Large intestine (tissue), 3 donors: Measurements from ENCODE around the gene ADIPOQ. TPM values are rescaled to one million over a fixed set of nuclear protein-coding genes. Genes with fewer than 3 reads are reported as not detected.
"Not testable (repeated sequence)": the region's sequence is repeated elsewhere in the genome, so short reads cannot be mapped to it uniquely, and the experiment has no call there.

Source experiments
- DNase-seq, 2 donors: peaks; one replicate each; pipeline versions ENCODE4 v3.0.0 to v3.0.0-alpha.2; 2013
- H3K27ac ChIP-seq: one replicate; pipeline ENCODE4 v1.5.1; 2013; ENCODE audit warnings: low read length
- H3K27me3 ChIP-seq: 2 replicates; pipeline ENCODE4 v1.6.1; 2013; ENCODE audit warnings: low read length; ENCODE audit not compliant: control insufficient read depth, insufficient read depth
- H3K36me3 ChIP-seq: 2 replicates; pipeline ENCODE4 v1.6.1; 2013; ENCODE audit warnings: low read length; ENCODE audit not compliant: control insufficient read depth, insufficient read depth
- H3K4me1 ChIP-seq: one replicate; pipeline ENCODE4 v1.6.1; 2013; ENCODE audit warnings: low read length; ENCODE audit not compliant: control insufficient read depth, insufficient read depth
- H3K4me3 ChIP-seq: one replicate; pipeline ENCODE4 v1.5.1; 2013; ENCODE audit warnings: low read length
- H3K9me3 ChIP-seq: one replicate; pipeline ENCODE4 v1.6.1; 2013; ENCODE audit warnings: mild to moderate bottlenecking, low read depth, low read length, moderate library complexity; ENCODE audit not compliant: control insufficient read depth
- WGBS: methylation state at CpG from one replicate; pipeline ENCODE4 v1.1.5; 2013; ENCODE audit warnings: low lambda C conversion rate; ENCODE audit not compliant: insufficient coverage; 5-methylcytosine and 5-hydroxymethylcytosine counted together
- polyA plus RNA-seq: library from polyadenylated mRNA; unstranded; fragments of 120-200 nt; gene quantifications from one replicate; pipeline ENCODE4 v1.2.1, GENCODE V29; 2013

The ADIPOQ gene
- polyA plus RNA-seq, 1 donor: not detected

GRCh38 chr3:186847437-186847836 is 4.9 kb downstream of the ADIPOQ start:
- WGBS: 40% methylated on average over 1 of the region's 2 CpGs
- Histone ChIP-seq H3K4me1 (peaks cover 6% of the 10 kb centered on the region), H3K4me3 (no peak overlapping the region), H3K27ac (no peak overlapping the region), H3K27me3 (peaks cover 2% of the 10 kb centered on the region), H3K36me3 (no peaks in the 10 kb centered on the region), H3K9me3 (no peaks in the 10 kb centered on the region)
- no peak for DNase-seq

DNA sequence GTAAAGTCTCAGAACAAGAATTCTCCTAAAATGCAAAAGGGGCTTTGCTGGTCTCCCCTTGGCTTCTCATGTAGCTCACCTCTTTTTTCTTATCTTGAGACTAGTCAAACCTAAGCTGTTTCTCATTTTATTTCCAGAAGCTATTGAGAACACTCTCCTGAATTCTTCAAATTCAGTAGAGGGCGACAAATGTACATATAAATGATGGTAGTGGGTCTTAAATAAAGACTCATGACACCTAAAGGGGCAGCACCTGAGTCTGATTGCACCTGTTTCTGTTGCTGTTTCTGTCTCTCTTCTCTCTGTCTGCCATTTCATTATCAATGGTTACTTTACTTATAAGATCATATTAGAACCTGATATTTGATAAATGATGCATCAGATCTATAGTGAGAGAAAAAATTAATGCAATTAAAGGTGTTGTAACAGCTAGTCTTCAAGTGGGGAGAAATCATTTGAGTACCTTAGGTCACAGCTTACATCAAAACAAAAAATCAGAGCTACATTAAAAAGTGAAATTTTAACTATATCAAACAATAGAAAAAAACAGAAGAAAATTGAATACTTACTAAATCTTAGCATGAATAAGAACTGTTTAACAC is 7.0 kb downstream of the ADIPOQ start:
- Histone ChIP-seq H3K4me3 (no peak overlapping the region), H3K9me3 (no peaks in the 10 kb centered on the region), H3K4me1 (peaks cover 6% of the 10 kb centered on the region), H3K27me3 (peaks cover 2% of the 10 kb centered on the region), H3K27ac (no peak overlapping the region), H3K36me3 (no peaks in the 10 kb centered on the region)
- WGBS: no CpG with 5 or more reads among the region's 1 CpG
- DNase-seq: peak in 1 of 2 donors; percentile 60

DNA sequence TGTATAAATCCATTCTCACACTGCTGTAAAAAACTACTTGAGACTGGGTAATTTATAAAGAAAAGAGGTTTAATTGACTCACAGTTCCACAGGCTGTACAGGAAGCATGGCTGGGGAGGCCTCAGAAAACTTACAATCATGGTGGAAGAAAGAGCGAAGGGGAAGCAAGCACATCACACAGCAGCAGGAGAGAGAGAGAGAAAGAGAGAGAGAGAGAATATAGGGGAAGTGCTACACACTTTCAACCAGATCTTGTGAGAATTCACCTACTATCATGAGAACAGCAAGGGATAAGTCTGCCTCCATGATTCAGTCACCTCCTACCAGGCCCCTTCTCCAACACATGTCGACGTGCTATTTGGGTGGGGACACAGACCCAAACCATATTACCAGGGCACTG is 9.3 kb downstream of the ADIPOQ start:
- WGBS: no CpG with 5 or more reads among the region's 3 CpGs
- not testable (repeated sequence) for H3K4me3 ChIP-seq, H3K27ac ChIP-seq, H3K4me1 ChIP-seq, H3K27me3 ChIP-seq, H3K36me3 ChIP-seq, H3K9me3 ChIP-seq, DNase-seq

GRCh38 chr3:186852994-186853393 is 10.5 kb downstream of the ADIPOQ start:
- no peak overlapping the region for H3K27ac ChIP-seq
- H3K4me3 ChIP-seq: no peak overlapping the region
- H3K36me3 ChIP-seq: no peaks in the 10 kb centered on the region
- no peaks in the 10 kb centered on the region for H3K27me3 ChIP-seq
- no peak for DNase-seq
- no peaks in the 10 kb centered on the region for H3K9me3 ChIP-seq
- H3K4me1 ChIP-seq: peaks cover 6% of the 10 kb centered on the region
- WGBS: no CpG with 5 or more reads among the region's 6 CpGs

DNA sequence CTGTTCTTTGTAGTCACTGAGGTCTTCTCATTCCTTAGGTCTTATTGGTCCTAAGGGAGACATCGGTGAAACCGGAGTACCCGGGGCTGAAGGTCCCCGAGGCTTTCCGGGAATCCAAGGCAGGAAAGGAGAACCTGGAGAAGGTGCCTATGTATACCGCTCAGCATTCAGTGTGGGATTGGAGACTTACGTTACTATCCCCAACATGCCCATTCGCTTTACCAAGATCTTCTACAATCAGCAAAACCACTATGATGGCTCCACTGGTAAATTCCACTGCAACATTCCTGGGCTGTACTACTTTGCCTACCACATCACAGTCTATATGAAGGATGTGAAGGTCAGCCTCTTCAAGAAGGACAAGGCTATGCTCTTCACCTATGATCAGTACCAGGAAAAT is 11.6 kb downstream of the ADIPOQ start:
- Histone ChIP-seq H3K4me1 (peaks cover 1% of the 10 kb centered on the region), H3K4me3 (no peak overlapping the region), H3K36me3 (no peaks in the 10 kb centered on the region), H3K27me3 (no peaks in the 10 kb centered on the region), H3K27ac (no peak overlapping the region), H3K9me3 (no peaks in the 10 kb centered on the region)
- WGBS: no CpG with 5 or more reads among the region's 8 CpGs
- DNase-seq: no peak

DNA sequence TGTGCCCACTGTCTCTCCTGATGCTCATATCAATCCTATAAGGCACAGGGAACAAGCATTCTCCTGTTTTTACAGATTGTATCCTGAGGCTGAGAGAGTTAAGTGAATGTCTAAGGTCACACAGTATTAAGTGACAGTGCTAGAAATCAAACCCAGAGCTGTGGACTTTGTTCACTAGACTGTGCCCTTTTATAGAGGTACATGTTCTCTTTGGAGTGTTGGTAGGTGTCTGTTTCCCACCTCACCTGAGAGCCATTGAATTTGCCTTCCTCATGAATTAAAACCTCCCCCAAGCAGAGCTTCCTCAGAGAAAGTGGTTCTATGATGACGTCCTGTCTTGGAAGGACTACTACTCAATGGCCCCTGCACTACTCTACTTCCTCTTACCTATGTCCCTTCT is 12.4 kb downstream of the ADIPOQ start:
- DNase-seq: no peak
- WGBS: no CpG with 5 or more reads among the region's 1 CpG
- H3K4me3 ChIP-seq: no peak overlapping the region

DNA sequence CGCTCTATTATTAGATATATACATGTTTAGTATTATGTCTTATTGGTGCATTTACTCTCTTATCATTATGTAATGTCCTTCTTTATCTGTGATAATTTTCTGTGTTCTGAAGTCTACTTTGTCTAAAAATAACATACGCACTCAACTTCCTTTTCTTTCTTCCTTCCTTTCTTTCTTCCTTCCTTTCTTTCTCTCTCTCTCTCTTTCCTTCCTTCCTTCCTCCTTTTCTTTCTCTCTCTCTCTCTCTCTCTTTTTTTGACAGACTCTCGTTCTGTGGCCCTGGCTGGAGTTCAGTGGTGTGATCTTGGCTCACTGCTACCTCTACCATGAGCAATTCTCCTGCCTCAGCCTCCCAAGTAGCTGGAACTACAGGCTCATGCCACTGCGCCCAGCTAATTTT is 15.2 kb downstream of the ADIPOQ start:
- no peak overlapping the region for H3K4me3 ChIP-seq
- 61% methylated on average over 3 of the region's 4 CpGs for WGBS

More for the DNA sequence above, 12.4 kb downstream of the ADIPOQ start:
- Histone ChIP-seq H3K27me3 (no peaks in the 10 kb centered on the region), H3K9me3 (peaks cover 4% of the 10 kb centered on the region), H3K27ac (no peak overlapping the region), H3K36me3 (no peaks in the 10 kb centered on the region), H3K4me1 (no peaks in the 10 kb centered on the region)

GRCh38 chr3:186865215-186865853 is 22.8 kb downstream of the ADIPOQ start:
- not testable (repeated sequence) for H3K27ac ChIP-seq, H3K36me3 ChIP-seq, H3K4me1 ChIP-seq, H3K4me3 ChIP-seq, DNase-seq, H3K27me3 ChIP-seq, H3K9me3 ChIP-seq
- WGBS: no CpG with 5 or more reads among the region's 13 CpGs

More for the DNA sequence above, 15.2 kb downstream of the ADIPOQ start:
- peaks cover 4% of the 10 kb centered on the region for H3K9me3 ChIP-seq
- H3K27me3 ChIP-seq: no peaks in the 10 kb centered on the region
- no peak for DNase-seq
- no peak overlapping the region for H3K27ac ChIP-seq
- H3K36me3 ChIP-seq: no peaks in the 10 kb centered on the region
- H3K4me1 ChIP-seq: no peaks in the 10 kb centered on the region

GRCh38 chr3:186866095-186866494 is 23.6 kb downstream of the ADIPOQ start:
- H3K9me3 ChIP-seq, H3K4me1 ChIP-seq, DNase-seq, H3K4me3 ChIP-seq, H3K27ac ChIP-seq, H3K36me3 ChIP-seq, H3K27me3 ChIP-seq: not testable (repeated sequence)
- WGBS: no CpG with 5 or more reads among the region's 5 CpGs

DNA sequence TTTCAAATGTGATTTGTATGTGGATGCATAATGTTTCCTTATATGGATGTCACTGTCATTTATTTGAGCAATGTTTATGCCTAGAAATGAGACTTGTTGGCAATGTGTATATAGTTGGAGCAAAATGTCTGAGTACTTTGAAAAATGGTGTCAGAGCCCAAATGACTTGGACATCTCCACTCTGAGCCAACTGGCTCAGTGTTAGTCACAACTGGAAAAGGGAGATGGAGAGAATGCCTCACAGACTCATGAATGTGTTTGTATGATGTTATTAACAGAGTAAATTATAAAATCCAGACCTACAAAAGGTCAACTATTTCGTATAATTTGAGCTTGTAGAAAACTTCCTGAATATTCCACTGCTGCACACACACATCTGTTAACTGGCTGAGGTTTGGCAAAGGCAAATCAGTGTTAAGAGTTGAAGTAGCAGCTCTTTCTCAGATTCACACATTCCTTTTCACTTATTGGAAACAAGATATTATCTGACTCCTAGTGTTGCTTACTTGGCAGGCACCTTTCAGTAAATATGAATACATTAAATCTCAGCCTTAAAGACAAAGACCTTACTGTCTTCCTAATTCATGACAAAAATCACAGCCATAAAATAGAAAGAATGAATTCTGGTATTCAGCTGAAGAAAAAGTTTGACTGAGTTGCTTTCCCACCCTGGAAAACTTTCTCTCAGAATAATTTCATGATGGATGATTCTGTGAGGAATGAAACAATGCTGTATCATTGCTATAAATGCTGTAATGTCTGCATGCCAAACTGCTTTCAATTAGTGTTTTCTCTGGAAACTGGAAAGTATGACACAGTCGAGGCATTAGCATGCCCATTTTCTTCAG is 27.0 kb downstream of the ADIPOQ start:
- WGBS: 83% methylated on average over 2 of the region's 2 CpGs
- Histone ChIP-seq H3K27me3 (no peaks in the 10 kb centered on the region), H3K4me3 (no peak overlapping the region), H3K4me1 (no peaks in the 10 kb centered on the region), H3K27ac (no peak overlapping the region), H3K9me3 (peaks cover 4% of the 10 kb centered on the region), H3K36me3 (no peaks in the 10 kb centered on the region)
- DNase-seq: no peak
